ENCODE results near the gene FIGNL2.

DNA sequence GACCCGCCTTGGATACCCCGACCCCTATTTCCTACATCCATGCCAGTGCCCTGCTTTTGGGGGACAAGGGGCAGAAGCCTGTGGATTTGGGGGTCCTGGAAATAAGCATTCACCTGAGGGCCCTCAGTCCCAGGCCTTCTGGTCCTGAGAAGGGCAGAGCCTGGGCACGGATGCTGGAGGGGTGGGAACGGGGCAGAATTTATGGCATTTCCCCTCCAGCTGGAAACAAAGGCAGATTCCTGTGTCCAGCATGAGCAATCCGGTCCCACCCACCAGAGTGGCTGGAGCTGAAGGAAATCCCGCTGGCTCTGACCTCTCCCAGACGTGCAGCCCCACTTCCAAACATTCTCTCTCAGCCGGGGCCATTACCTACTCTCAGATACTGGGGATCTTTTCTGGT is 48.7 kb upstream of the FIGNL2 start:
- TF ChIP-seq POLR2A (IDR thresholded peaks at IDR 0.05) = no peak
- TF ChIP-seq, protein P1, sequence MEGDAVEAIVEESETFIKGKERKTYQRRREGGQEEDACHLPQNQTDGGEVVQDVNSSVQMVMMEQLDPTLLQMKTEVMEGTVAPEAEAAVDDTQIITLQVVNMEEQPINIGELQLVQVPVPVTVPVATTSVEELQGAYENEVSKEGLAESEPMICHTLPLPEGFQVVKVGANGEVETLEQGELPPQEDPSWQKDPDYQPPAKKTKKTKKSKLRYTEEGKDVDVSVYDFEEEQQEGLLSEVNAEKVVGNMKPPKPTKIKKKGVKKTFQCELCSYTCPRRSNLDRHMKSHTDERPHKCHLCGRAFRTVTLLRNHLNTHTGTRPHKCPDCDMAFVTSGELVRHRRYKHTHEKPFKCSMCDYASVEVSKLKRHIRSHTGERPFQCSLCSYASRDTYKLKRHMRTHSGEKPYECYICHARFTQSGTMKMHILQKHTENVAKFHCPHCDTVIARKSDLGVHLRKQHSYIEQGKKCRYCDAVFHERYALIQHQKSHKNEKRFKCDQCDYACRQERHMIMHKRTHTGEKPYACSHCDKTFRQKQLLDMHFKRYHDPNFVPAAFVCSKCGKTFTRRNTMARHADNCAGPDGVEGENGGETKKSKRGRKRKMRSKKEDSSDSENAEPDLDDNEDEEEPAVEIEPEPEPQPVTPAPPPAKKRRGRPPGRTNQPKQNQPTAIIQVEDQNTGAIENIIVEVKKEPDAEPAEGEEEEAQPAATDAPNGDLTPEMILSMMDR (IDR thresholded peaks at IDR 0.05) = no peak

Data from tibial nerve (tissue), 3 donors.